SKM-1 (cell line): ENCODE results near the gene EFHD2.
"Not testable (repeated sequence)": the region's sequence is repeated elsewhere in the genome, so short reads cannot be mapped to it uniquely, and the experiment has no call there.

Source experiments
- DNase-seq: peaks from one replicate; lab custom pipeline; 2025; ENCODE audit not compliant: unreplicated experiment; lab: John Stamatoyannopoulos, UW

EFHD2 gene

GRCh38 chr1:15451014-15451722, 41.5 kb downstream of the EFHD2 start:
- no peak for DNase-seq

DNA sequence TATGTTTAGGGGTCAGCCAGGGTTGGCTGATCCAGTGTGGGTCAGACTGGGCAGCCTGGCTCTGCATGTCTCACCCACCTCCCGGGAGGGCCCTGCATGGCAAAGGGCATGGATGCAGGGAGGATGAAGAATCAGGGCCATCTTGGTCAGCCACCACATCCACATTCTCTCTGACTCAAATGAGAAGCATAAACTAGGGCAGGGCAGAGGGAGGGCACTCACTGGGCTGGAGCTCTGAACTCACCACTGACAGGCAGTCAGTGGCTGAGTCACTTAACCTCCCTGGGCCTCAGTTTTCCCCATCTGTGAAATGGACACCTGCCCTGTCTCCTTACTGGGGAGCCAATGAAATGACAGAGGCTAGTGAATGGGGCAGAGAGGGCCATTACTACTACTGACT, 42.5 kb downstream of the EFHD2 start:
- DNase-seq, result no peak

DNA sequence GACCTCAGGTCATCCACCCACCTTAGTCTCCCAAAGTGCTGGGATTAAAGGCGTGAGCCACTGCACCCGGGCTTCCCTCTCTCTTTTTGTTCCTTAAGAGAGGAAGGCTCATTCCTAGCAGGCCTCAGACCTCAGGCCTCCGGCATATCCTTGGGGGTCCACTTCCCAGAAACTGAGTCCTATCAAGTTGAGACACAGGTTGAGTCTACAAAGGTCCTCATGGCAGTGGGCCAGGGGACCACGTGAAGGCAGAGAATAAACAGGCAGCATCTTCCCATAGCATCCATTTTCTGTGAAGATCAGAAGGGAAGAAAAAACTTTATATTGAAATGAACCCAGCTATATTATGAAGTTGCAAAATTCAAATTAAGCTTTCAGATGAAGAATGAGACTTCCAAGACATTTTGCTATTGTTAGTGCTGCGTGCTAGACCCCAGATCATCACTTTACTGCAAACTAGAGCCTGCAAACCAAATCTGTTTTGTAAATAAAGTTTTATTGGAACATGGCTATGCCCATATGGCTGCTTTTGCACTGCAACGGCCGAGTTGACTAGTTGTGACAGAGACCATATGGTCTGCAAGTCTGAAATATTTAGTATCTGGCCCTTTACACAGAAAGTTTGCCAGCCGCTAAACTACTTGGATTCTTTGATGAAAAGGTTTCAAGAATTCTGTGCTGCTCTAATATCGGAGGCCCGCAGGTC, 43.3 kb downstream of the EFHD2 start:
- no peak for DNase-seq

DNA sequence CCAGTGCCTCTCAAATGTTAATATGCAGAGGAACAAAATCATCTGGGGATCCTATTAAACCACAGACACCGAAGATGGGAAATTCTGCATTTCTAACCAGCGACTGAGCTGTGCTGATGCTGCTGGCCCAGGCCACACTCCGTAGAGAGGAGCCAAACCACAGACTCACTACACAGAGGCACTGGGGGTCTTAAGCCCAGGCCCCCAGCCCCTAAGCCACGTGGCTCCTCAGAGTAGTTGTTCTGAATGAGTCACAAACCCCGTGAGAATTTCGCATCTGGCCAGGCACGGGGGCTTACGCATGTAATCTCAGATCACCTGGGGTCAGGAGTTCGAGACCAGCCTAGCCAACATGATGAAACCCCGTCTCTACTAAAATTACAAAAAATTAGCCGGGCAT, 44.0 kb downstream of the EFHD2 start:
- no peak for DNase-seq

DNA sequence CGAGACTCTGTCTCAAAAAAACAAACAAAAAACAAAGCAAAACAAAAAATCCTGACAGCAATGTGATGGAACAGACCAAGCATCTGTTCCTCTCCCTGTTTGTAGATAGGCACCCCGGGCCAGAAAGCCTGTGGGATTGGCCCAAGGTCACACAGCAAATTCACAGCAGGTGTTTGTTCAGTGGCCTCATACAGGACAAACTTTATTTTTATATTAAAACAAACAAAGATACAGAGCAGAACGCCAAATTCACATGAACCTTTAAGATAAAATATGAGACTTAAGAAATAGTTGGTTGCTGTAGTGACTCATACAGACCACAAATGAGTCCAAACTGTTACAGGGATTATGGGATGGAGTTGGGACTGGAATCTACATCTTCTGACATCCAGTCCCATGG, 44.6 kb downstream of the EFHD2 start:
- no peak for DNase-seq

- DNase-seq, result no peak
Observed at GRCh38 chr1:15455522-15455921, 45.8 kb downstream of the EFHD2 start.

- no peak for DNase-seq
Observed at GRCh38 chr1:15456313-15456954, 46.7 kb downstream of the EFHD2 start, which contains the start of gene CELA2A. Gene CELA2A, plus strand, starts transcription at chr1:15456732. Its CDS starts 22 bp downstream, at chr1:15456754.

- DNase-seq, result no peak
Observed at GRCh38 chr1:15457585-15457984, 47.9 kb downstream of the EFHD2 start.

DNA sequence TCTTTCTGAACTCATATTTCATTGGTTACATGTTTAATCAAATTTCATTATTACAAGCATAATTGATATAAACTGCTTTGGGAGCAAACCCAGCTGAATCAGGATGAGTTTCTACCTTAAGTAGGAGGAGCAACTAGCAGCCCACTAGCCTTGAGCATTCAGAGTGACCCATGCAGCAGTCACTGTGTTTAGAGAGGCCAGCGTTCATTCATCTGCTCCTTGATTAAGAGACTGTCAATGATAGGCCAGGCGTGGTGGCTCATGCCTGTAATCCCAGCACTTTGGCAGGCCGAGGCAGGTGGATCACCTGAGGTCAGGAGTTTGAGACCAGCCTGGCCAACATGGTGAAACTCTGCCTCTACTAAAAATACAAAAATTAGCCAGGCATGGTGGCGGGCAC, 48.7 kb downstream of the EFHD2 start:
- DNase-seq, result not testable (repeated sequence)

- DNase-seq, result no peak
Observed at GRCh38 chr1:15459771-15460707, 50.4 kb downstream of the EFHD2 start.

DNA sequence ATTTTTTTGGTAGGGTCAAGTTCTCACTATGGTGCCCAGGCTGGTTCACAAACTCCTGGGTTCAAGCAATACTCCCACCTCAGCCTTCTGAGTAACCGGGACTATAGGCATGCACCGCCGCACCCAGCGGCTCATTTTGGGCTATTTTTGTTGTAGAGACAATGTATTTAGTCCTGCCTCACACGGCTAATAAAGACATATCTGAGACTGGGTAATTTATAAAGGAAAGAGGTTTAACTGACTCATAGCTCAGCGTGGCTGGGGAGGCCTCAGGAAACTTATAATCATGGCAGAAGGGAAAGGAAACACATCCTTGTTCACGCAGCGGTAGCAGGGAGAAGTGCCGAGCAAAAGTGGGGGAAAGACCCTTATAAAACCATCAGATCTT, 51.0 kb downstream of the EFHD2 start:
- no peak for DNase-seq

DNA sequence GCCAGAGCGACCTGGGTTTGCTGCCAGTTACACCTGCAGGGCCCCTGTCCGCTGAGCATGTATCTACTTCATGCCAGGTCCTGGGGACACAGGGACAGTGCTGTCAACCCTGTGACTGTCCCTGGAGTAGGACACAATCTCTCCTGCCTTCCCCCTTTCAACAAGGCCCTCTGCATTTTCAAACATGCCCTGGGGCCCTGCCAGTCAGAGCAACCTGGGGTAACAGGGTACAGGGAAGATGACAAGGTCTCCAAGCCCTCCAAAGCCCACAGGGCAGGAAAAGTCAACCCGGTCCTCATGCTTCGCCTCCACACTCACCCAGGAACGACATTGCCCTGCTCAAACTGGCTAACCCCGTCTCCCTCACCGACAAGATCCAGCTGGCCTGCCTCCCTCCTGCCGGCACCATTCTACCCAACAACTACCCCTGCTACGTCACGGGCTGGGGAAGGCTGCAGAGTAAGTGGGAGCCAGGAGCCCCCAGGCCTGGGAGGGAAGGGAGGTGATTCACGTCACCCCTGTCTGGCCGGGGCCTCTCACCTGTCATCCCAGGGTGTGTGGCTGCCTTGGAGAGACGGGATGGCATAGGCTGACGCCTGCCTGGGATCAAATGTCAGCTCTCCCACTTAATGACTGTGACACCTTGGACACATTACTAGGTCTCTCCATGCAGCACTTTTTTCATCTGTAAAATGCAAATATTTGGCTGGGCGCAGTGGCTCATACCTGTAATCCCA, 53.5 kb downstream of the EFHD2 start:
- not testable (repeated sequence) for DNase-seq

DNA sequence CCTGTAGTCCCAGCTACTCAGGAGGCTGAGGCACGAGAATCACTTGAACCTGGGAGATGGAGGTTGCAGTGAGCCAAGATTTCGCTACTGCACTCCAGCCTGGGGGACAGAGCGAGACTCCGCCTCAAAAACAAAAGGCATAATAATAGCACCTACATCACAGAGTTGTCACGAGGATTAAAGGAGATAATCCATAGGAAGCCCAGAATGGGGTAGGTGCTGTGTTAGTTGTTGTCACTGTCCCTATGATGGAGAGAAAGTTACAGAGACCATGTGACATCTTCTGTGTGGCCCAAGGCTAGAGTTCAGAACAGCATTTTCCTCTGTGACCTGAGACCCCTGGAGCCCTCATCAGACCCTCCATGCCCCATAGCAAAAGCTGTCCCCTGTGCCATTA, 54.2 kb downstream of the EFHD2 start:
- DNase-seq, result not testable (repeated sequence)

DNA sequence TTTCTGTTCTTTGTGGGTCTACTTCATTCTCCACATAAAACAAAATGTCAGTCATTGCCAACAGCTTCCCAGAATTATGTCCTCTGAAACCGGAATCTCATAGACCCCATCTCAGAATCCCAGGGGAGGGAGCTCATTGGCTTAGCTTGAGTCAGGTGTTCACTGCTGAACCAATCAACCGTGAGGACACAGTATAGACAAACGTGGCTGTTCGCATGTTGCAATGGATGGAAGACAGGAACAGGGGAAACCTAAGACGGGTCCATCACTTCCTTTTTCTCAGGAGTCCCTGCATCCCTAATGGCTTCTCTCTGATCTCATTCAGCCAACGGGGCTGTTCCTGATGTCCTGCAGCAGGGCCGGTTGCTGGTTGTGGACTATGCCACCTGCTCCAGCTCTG, 56.0 kb downstream of the EFHD2 start:
- DNase-seq, result no peak

GRCh38 chr1:15466955-15467625, 57.4 kb downstream of the EFHD2 start:
- DNase-seq, result not testable (repeated sequence)

GRCh38 chr1:15468145-15468544, 58.5 kb downstream of the EFHD2 start:
- no peak for DNase-seq

DNA sequence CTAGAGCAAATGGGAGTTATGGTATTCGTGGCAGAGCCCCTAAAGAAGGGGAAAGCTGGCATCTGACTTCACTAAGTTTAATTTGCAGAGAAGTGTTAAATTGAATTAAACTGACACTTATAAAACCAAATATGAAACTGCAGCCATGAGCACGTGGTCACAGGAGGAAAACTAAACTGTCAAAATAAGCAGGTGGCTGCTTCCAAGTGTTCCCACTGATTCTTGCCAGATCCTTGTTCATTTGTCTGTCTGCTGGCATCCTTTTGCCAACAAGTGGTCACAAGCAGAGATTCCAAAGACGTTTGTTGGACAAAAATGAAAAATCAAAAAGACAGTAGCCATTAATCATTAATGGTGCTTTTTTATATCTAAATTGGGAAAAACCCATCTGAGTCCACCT, 59.7 kb downstream of the EFHD2 start:
- DNase-seq, result no peak

DNA sequence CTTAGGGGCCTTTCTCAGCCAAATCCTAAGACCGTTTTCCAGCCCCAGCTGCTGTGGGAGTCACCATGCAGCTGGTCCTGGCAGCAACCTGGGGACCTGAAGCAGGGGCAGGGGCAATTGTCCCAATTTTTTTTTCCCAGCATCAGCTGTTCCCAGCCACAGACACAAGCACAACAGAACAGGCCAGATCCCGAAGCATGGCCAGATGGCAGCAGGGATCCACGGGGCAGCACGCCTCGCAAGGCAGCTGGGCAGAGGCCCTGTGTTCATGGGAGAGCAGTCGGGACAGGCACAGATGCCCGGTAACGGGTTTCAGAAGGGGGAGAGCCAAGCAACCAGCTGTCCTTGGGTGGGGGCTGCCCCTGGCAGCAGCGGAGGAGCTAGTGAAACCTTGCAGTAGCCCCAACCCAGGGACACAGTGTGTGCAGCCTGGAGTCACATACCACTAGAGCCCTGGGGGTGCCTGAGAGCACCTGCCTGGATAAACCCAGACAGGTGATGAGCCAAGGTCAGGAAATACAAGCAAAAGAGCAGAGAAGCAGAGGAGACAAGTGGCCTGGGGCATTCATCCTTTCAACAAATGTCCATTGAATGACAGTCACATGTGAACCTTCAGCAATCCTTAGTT, 60.2 kb downstream of the EFHD2 start:
- not testable (repeated sequence) for DNase-seq

DNA sequence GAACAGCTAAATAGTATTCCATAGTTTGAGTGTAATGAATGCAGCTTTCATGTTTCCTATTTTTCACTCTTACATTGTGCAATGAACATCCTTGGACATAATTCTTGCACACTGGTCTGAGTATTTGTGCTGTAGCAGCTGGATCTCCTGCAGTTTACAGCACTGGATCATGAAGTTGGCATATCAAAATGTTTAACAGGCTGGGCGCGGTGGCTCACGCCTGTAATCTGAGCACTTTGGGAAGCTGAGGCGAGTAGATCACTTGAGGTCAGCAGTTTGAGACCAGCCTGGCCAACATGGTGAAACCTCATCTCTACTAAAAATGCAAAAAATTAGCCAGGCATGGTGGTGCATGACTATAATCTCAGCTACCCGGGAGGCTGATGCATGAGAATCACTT, 61.4 kb downstream of the EFHD2 start:
- DNase-seq, result not testable (repeated sequence)
